ENCODE measurements around the gene NUDT7. TPM values are rescaled to one million over a fixed set of nuclear protein-coding genes. Genes with fewer than 3 reads are reported as not detected.
A peak's percentile ranks its signal among the peaks of the same experiment; 100 is the strongest.

NUDT7 gene
- total and polyA plus RNA-seq, 2 experiments from 2014 or later = 5.6 to 14.3 TPM

DNA sequence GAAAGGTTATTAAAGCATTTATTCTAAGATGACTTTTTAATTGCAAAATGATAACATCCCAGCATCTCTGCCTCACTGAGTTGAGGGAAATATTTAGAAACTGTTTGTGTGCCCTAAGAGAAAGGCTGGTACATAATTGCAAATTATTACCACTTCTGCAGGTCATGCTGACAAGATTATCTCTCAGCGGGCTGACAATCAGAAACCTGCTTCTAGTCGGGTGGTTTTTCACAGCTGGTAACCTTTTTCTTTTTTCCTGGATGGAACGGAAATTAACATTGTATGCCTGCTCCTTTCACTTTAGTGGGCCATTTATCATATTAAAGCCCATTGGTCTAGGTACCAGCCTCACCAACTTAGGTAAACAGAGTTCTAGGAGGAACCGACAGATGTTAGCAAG, 17.0 kb upstream of the NUDT7 start:
- DNase-seq (ENCODE audit: low spot score) (no peak), ATAC-seq (no peak)
- Mint-ChIP-seq H3K27ac (no peak overlapping the region), H3K27me3 (ENCODE audit: insufficient read depth, low read depth, poor library complexity) (no peaks in the 10 kb centered on the region), H3K36me3 (ENCODE audit: low read depth) (no peaks in the 10 kb centered on the region), H3K4me3 (no peak overlapping the region), H3K9me3 (no peaks in the 10 kb centered on the region), H3K4me1 (no peaks in the 10 kb centered on the region)
- H2AFZ ChIP-seq = peak overlapping the region; percentile 47; the same call in 1 of the 2 replicates
- H3K4me2 ChIP-seq = no peak overlapping the region
- H3K79me2 ChIP-seq (replicated peaks; ENCODE audit: insufficient read depth) = no peaks in the 10 kb centered on the region
- no peak overlapping the region for H3K27ac ChIP-seq (ENCODE audit: low read depth)
- no peaks in the 10 kb centered on the region for H4K20me1 ChIP-seq (replicated peaks; ENCODE audit: insufficient read depth)
- no peaks in the 10 kb centered on the region for H3K27me3 ChIP-seq (ENCODE audit: insufficient read depth)
- no peak for TF ChIP-seq EZH2 (IDR thresholded peaks at IDR 0.05; ENCODE audit: low read depth, unreplicated experiment)
- no peak for TF ChIP-seq STAT1 (IDR thresholded peaks at IDR 0.05; ENCODE audit: unreplicated experiment)
- TF ChIP-seq, protein P1, sequence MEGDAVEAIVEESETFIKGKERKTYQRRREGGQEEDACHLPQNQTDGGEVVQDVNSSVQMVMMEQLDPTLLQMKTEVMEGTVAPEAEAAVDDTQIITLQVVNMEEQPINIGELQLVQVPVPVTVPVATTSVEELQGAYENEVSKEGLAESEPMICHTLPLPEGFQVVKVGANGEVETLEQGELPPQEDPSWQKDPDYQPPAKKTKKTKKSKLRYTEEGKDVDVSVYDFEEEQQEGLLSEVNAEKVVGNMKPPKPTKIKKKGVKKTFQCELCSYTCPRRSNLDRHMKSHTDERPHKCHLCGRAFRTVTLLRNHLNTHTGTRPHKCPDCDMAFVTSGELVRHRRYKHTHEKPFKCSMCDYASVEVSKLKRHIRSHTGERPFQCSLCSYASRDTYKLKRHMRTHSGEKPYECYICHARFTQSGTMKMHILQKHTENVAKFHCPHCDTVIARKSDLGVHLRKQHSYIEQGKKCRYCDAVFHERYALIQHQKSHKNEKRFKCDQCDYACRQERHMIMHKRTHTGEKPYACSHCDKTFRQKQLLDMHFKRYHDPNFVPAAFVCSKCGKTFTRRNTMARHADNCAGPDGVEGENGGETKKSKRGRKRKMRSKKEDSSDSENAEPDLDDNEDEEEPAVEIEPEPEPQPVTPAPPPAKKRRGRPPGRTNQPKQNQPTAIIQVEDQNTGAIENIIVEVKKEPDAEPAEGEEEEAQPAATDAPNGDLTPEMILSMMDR (conservative IDR thresholded peaks at IDR 0.05; ENCODE audit: low read depth in 2 of 2) = no peak
- no peak for TF ChIP-seq ZNF114 (CRISPR knock-in tag; IDR thresholded peaks at IDR 0.05)
- TF ChIP-seq, protein P2, sequence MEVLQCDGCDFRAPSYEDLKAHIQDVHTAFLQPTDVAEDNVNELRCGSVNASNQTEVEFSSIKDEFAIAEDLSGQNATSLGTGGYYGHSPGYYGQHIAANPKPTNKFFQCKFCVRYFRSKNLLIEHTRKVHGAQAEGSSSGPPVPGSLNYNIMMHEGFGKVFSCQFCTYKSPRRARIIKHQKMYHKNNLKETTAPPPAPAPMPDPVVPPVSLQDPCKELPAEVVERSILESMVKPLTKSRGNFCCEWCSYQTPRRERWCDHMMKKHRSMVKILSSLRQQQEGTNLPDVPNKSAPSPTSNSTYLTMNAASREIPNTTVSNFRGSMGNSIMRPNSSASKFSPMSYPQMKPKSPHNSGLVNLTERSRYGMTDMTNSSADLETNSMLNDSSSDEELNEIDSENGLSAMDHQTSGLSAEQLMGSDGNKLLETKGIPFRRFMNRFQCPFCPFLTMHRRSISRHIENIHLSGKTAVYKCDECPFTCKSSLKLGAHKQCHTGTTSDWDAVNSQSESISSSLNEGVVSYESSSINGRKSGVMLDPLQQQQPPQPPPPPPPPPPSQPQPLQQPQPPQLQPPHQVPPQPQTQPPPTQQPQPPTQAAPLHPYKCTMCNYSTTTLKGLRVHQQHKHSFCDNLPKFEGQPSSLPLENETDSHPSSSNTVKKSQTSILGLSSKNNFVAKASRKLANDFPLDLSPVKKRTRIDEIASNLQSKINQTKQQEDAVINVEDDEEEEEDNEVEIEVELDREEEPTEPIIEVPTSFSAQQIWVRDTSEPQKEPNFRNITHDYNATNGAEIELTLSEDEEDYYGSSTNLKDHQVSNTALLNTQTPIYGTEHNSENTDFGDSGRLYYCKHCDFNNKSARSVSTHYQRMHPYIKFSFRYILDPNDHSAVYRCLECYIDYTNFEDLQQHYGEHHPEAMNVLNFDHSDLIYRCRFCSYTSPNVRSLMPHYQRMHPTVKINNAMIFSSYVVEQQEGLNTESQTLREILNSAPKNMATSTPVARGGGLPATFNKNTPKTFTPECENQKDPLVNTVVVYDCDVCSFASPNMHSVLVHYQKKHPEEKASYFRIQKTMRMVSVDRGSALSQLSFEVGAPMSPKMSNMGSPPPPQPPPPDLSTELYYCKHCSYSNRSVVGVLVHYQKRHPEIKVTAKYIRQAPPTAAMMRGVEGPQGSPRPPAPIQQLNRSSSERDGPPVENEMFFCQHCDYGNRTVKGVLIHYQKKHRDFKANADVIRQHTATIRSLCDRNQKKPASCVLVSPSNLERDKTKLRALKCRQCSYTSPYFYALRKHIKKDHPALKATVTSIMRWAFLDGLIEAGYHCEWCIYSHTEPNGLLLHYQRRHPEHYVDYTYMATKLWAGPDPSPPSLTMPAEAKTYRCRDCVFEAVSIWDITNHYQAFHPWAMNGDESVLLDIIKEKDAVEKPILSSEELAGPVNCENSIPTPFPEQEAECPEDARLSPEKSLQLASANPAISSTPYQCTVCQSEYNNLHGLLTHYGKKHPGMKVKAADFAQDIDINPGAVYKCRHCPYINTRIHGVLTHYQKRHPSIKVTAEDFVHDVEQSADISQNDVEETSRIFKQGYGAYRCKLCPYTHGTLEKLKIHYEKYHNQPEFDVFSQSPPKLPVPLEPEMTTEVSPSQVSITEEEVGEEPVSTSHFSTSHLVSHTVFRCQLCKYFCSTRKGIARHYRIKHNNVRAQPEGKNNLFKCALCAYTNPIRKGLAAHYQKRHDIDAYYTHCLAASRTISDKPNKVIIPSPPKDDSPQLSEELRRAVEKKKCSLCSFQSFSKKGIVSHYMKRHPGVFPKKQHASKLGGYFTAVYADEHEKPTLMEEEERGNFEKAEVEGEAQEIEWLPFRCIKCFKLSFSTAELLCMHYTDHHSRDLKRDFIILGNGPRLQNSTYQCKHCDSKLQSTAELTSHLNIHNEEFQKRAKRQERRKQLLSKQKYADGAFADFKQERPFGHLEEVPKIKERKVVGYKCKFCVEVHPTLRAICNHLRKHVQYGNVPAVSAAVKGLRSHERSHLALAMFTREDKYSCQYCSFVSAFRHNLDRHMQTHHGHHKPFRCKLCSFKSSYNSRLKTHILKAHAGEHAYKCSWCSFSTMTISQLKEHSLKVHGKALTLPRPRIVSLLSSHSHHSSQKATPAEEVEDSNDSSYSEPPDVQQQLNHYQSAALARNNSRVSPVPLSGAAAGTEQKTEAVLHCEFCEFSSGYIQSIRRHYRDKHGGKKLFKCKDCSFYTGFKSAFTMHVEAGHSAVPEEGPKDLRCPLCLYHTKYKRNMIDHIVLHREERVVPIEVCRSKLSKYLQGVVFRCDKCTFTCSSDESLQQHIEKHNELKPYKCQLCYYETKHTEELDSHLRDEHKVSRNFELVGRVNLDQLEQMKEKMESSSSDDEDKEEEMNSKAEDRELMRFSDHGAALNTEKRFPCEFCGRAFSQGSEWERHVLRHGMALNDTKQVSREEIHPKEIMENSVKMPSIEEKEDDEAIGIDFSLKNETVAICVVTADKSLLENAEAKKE (CRISPR knock-in tag; IDR thresholded peaks at IDR 0.05) = no peak
- no peak for TF ChIP-seq NANOG (IDR thresholded peaks at IDR 0.05; ENCODE audit: borderline replicate concordance)
- no peak for TF ChIP-seq POLR2AphosphoS5 (IDR thresholded peaks at IDR 0.05; ENCODE audit: low read depth)
- no peak for TF ChIP-seq CREB1 (CRISPR knock-in tag; IDR thresholded peaks at IDR 0.05; ENCODE audit: low read depth)
- TF ChIP-seq, protein P3, sequence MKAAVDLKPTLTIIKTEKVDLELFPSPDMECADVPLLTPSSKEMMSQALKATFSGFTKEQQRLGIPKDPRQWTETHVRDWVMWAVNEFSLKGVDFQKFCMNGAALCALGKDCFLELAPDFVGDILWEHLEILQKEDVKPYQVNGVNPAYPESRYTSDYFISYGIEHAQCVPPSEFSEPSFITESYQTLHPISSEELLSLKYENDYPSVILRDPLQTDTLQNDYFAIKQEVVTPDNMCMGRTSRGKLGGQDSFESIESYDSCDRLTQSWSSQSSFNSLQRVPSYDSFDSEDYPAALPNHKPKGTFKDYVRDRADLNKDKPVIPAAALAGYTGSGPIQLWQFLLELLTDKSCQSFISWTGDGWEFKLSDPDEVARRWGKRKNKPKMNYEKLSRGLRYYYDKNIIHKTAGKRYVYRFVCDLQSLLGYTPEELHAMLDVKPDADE (IDR thresholded peaks at IDR 0.05) = no peak
- H3F3A ChIP-seq (replicated peaks; ENCODE audit: low read depth) = no peaks in the 10 kb centered on the region
- no peak overlapping the region for H3K4me3 ChIP-seq
- no peaks in the 10 kb centered on the region for H3K4me1 ChIP-seq (ENCODE audit: insufficient read depth)
- H3K36me3 ChIP-seq (ENCODE audit: insufficient read depth) = no peaks in the 10 kb centered on the region
- 0 out of 2 replicates have a peak, but pooled peaks cover 9% of the 10 kb centered on the region for H3K9me2 ChIP-seq (ENCODE audit: insufficient read depth)
